ENCODE results near the gene ADISSP. TPM values are rescaled to one million over a fixed set of nuclear protein-coding genes. Genes with fewer than 3 reads are reported as not detected.

ADISSP gene
- total and polyA plus RNA-seq, 2 donors (not counting 3 experiments of a cell fraction or from before 2014, with no cell fraction given) = 55.0 to 67.5 TPM

DNA sequence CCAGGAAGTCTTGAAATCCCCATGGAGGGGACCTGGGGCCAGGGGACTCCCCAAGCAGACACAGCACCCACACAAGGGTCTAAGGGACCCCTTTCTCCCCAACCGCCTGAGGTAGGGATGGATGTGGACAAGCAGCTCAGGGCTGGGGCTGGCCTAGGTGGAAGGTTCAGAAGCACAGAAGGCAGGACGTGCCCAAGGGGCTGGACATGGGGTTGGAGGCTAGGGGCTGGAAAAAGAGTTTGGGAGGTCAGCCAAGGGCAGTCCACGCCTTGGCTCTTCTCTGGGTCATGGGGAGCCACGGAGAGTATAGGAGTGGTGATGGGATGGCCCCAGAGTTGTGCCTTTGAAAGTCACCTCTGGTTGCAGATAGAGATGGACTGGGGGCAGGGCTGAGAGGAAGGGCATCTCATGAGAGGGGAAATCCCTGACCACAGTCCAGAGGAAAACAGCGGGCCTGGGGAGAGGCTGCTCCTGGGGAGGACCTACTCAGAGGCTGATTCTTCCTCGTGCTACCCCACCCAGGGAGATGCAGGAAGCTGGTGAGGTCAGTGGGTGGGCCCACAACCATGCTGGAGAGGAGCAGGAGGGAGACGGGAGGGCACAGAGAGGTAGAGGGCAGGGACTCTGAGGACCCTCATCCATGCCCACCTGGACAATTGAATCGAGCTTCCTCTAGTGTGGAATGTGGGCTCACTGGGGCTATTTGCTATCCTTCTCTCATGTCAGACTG lies 37.6 kb downstream of the ADISSP start:
- no peaks in the 10 kb centered on the region for H3K36me3 ChIP-seq (ENCODE audit: control insufficient read depth in 2 of 2, extremely low read depth in 1 of 2, insufficient read depth in 2 of 2, low read length in 2 of 2)
- H3K79me2 ChIP-seq (ENCODE audit: control insufficient read depth, insufficient read depth, low read length) = no peaks in the 10 kb centered on the region
- H3K4me1 ChIP-seq (ENCODE audit: control insufficient read depth, extremely low read depth, insufficient read depth, low read length) = no peaks in the 10 kb centered on the region
- H2AFZ ChIP-seq (ENCODE audit: low read depth, low read length) = no peak overlapping the region
- TF ChIP-seq GATA2 (IDR thresholded peaks at IDR 0.05; ENCODE audit: insufficient read depth, insufficient read length, low read depth, low read length) = no peak
- TF ChIP-seq POLR2AphosphoS5 (IDR thresholded peaks at IDR 0.05; ENCODE audit: insufficient read depth, low read depth, low read length) = no peak
- TF ChIP-seq MYC (IDR thresholded peaks at IDR 0.05; ENCODE audit: low read depth, low read length) = no peak
- TF ChIP-seq JUN (IDR thresholded peaks at IDR 0.05; ENCODE audit: borderline replicate concordance, insufficient read depth, insufficient read length, low read depth) = no peak
- no peak for TF ChIP-seq MAX (IDR thresholded peaks at IDR 0.05; ENCODE audit: insufficient read depth, insufficient read length)
- TF ChIP-seq, protein P1, sequence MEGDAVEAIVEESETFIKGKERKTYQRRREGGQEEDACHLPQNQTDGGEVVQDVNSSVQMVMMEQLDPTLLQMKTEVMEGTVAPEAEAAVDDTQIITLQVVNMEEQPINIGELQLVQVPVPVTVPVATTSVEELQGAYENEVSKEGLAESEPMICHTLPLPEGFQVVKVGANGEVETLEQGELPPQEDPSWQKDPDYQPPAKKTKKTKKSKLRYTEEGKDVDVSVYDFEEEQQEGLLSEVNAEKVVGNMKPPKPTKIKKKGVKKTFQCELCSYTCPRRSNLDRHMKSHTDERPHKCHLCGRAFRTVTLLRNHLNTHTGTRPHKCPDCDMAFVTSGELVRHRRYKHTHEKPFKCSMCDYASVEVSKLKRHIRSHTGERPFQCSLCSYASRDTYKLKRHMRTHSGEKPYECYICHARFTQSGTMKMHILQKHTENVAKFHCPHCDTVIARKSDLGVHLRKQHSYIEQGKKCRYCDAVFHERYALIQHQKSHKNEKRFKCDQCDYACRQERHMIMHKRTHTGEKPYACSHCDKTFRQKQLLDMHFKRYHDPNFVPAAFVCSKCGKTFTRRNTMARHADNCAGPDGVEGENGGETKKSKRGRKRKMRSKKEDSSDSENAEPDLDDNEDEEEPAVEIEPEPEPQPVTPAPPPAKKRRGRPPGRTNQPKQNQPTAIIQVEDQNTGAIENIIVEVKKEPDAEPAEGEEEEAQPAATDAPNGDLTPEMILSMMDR (IDR thresholded peaks at IDR 0.05; ENCODE audit: extremely low read depth in 1 of 2, insufficient read depth in 1 of 2, low read depth in 1 of 2, low read length in 2 of 2) = no peak
- TF ChIP-seq FOS (IDR thresholded peaks at IDR 0.05; ENCODE audit: borderline replicate concordance, insufficient read depth, low read length) = no peak
- TF ChIP-seq EZH2 (IDR thresholded peaks at IDR 0.05; ENCODE audit: borderline replicate concordance, low read depth, low read length, severe bottlenecking) = no peak
- no peak for TF ChIP-seq POLR2A (IDR thresholded peaks at IDR 0.05; ENCODE audit: low read depth, low read length)
- H3K4me2 ChIP-seq (ENCODE audit: insufficient read depth, low read length) = no peak overlapping the region
- H3K27me3 ChIP-seq (ENCODE audit: control insufficient read depth in 2 of 2, insufficient read depth in 2 of 2, low read length in 2 of 2) = peaks cover 10% of the 10 kb centered on the region in 2 experiments
- H4K20me1 ChIP-seq (replicated peaks; ENCODE audit: control insufficient read depth, extremely low read depth, insufficient read depth, low read length) = no peaks in the 10 kb centered on the region
- no peak overlapping the region for H3K27ac ChIP-seq (ENCODE audit: insufficient read depth, low read depth, low read length)
- no peak overlapping the region for H3K4me3 ChIP-seq (replicated peaks in 1 of 3; ENCODE audit: insufficient read depth in 1 of 3, low read depth in 1 of 3, low read length in 3 of 3)
- no peaks in the 10 kb centered on the region for H3K9me1 ChIP-seq (replicated peaks; ENCODE audit: control insufficient read depth, extremely low read depth, insufficient read depth, low read length)
- DNase-seq (ENCODE audit: low read depth, low spot score) = no peak
- H3K9me3 ChIP-seq (replicated peaks; ENCODE audit: control insufficient read depth, insufficient read depth, low read length) = no peaks in the 10 kb centered on the region
- ChIA-PET CTCF (interaction anchor here (0.9 to 7.2 kb wide), 6 partner anchors 12 to 53 kb away, joined by 3 to 40 read pairs (median 6); no protein-coding TSS in a partner anchor), POLR2A (no interaction called here)
- H3K9ac ChIP-seq (replicated peaks; ENCODE audit: extremely low read depth, insufficient read depth, low read length) = no peak overlapping the region
- no TSS peak for BruUV-seq (replicated peaks)
- intact Hi-C loops (cut with micrococcal nuclease) = no loop called here
- no peak for FAIRE-seq
- dilution Hi-C loops (cut with MboI; ENCODE audit: extremely low pct_ligation_motif_present, low sequenced_read_pairs) = no loop called here

Measured in endothelial cell of umbilical vein (primary cell).